Urinary bladder (tissue), 4 donors: Measurements from ENCODE around the gene FAM184B. TPM values are rescaled to one million over a fixed set of nuclear protein-coding genes. Genes with fewer than 3 reads are reported as not detected.

Source experiments
- DNase-seq: peaks from one replicate; pipeline ENCODE4 v3.0.0-alpha.2; 2015; ENCODE audit errors: extremely low spot score
- H3K27ac ChIP-seq: one replicate; pipeline ENCODE4 v1.5.1; 2013; ENCODE audit warnings: low read depth, mild to moderate bottlenecking, moderate library complexity
- H3K36me3 ChIP-seq: one replicate; pipeline ENCODE4 v1.6.1; 2013; ENCODE audit warnings: mild to moderate bottlenecking, moderate library complexity; ENCODE audit not compliant: insufficient read depth
- H3K4me1 ChIP-seq: one replicate; pipeline ENCODE4 v1.6.1; 2013; ENCODE audit warnings: mild to moderate bottlenecking, moderate library complexity; ENCODE audit not compliant: insufficient read depth
- H3K4me3 ChIP-seq: one replicate; pipeline ENCODE4 v1.5.1; 2013; ENCODE audit warnings: low read depth, low read length
- WGBS: extraction: QIAGEN DNeasy Blood & Tissue Kit; methylation state at CpG from one replicate; pipeline ENCODE4 v1.1.7; 2013; 5-methylcytosine and 5-hydroxymethylcytosine counted together
- polyA plus RNA-seq: library from polyadenylated mRNA; stranded (reverse); fragments of 200-250 nt; gene quantifications from one replicate; pipeline ENCODE4 v1.2.3, GENCODE V29; 2013
- total RNA-seq: library from RNA; depleted of rRNA; stranded (reverse); fragments of >200 nt; gene quantifications from one replicate; pipeline ENCODE4 v1.2.3, GENCODE V29; 2014
- donor health status: healthy with polysubstance abuse.
- donor health status: healthy.

Gene FAM184B
- total and polyA plus RNA-seq, 2 donors = 0.04 to 0.11 TPM

DNA sequence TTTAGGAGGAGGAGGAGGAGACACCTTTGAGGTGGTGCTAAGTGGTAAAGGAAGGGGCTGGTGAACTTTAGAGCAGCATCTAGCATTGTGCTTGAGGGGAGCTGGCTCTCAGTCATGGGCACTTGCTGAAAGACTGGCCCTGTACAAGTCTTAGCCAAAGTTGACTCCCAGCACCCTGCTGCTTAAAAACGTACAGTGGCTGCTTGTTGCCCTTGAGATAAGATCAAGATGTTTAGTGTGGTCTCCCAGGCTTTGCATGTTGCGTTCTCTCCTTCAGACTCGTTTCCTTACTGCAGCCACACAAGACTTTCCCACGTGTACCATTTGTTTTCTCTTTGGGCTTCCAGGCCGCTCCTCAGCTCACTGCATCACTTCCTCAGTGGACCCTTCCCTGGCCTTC is 165.1 kb downstream of the FAM184B start:
- DNase-seq = no peak
- H3K27ac ChIP-seq = no peak overlapping the region
- 71% methylated on average over 5 of the region's 5 CpGs for WGBS
- no peaks in the 10 kb centered on the region for H3K4me1 ChIP-seq
- H3K4me3 ChIP-seq = no peak overlapping the region
- no peaks in the 10 kb centered on the region for H3K36me3 ChIP-seq

DNA sequence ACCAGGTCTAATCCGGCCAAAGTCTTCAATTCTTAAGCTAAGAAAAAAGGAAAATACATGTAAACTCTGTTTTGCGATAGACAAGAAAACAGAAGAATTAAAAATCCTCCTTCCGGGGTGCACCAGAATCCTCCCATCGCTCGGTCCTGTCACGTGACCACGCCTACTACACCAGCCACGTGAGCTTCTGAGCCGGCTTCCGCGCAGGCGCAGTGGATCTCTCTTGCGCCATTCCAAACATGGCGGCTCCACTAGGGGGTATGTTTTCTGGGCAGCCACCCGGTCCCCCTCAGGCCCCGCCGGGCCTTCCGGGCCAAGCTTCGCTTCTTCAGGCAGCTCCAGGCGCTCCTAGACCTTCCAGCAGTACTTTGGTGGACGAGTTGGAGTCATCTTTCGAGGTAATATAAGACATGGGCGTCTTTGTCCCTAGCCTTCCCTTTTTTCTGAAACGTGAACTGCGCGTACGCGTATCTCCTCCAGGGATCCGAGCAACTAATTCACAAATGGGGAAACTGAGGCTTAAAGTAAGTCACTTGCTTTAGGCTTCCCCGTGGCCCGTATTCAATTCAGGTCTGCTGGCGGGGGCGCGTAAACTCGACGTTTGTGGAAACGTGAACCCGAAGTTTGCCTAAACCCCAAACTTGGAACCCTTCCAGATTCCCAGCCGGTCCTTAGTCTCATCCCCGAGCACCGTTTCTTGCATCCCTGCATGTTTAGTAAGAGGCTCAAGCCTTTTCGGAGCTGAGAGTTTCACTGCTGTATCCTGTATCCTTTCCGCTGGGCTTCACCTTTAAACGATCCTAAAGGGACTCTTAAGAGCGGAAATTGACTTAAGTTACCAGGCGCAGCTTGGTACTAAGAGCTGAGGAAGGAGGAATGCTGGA is 166.8 kb downstream of the FAM184B start, which contains the start of gene MED28:
TSS of gene MED28 (plus strand) at position 226 of the 884 bp plus-strand sequence. CDS start at position 240, 14 bp downstream.
- no peaks in the 10 kb centered on the region for H3K4me1 ChIP-seq
- DNase-seq = peak; percentile 90
- WGBS = under 1% methylated on average over 46 of the region's 46 CpGs
- peak within 1 kb of the TSS; percentile 43 for H3K27ac ChIP-seq
- H3K4me3 ChIP-seq = peak within 1 kb of the TSS; percentile 81
- no peaks in the 10 kb centered on the region for H3K36me3 ChIP-seq

DNA sequence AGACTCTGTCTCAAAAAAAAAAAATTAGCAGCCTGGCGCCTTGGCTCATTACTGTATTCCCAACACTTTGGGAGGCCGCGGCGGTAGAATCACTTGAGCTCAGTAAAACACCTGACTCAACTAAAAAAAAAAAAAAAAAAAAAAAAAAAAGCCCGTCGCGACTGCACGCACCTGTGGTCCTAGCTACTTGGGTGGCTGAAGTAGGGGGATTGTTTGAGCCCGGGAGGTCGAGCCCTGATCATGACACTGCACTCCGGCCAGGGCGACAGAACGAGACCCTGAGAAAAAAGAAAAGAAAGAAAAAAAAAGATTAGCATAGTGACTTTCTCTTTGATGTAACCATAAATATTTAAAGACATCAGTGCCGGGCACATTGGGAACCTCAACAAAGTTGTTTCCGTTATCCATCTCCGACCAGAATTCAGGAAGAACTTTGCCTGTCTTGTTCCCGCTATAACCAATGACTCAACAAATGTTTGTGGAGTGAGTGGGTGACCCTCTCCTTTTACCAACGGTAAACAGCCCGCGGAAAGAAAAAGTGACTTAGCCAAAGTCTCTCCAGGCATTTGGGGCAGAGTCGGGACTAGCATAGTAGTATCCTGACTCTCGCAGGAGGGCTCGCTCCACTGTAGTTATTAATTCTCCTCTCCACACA is 167.5 kb downstream of the FAM184B start:
- WGBS = 2% methylated on average over 23 of the region's 23 CpGs
- Histone ChIP-seq H3K36me3 (no peaks in the 10 kb centered on the region), H3K4me3 (peak overlapping the region; percentile 81), H3K4me1 (no peaks in the 10 kb centered on the region), H3K27ac (peak overlapping the region; percentile 43)
- DNase-seq = no peak

DNA sequence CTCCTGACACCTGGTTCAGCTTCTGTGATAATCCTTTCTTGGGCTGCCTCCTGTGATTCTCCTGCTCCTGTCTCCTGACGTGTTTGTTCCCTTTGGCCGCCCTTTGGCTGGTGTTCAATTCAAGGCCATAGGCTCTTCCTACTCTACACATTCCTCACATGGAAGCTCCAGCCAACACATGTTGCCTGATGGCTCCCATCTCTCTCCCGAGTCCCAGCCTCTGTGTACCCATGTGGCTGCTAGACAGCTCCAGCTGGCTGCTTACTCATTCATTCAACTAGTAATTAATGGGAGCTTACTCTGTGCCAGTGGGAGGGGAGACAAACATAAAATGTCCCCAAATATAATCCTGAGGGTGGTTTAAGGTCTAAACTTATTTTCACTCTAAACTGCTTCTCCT is 176.2 kb downstream of the FAM184B start:
- Histone ChIP-seq H3K4me3 (no peak overlapping the region), H3K27ac (no peak overlapping the region), H3K36me3 (peaks cover 3% of the 10 kb centered on the region), H3K4me1 (no peaks in the 10 kb centered on the region)
- no peak for DNase-seq
- 72% methylated on average over 3 of the region's 3 CpGs for WGBS

DNA sequence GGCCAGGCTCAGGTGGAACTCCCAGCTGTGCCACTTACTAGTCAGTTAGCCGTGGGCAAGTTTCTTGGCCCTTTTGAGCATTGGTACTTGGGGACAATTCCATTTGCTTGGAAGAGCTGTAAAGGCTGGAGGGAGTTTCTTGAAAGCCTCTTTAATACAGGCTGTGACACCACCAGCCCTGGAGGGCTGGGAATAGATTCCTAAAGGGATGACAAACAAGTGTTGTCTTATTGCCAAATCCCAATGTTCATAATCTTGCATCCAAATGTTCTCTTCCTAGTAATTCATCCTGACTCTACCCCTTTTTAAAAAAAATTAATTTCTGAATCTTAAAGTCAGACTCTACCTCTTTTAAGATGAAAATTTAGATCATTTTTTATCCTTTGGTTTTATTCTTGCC is 181.6 kb downstream of the FAM184B start:
- 95% methylated on average over 1 of the region's 1 CpG for WGBS
- H3K36me3 ChIP-seq = peaks cover 4% of the 10 kb centered on the region
- no peak overlapping the region for H3K27ac ChIP-seq

DNA sequence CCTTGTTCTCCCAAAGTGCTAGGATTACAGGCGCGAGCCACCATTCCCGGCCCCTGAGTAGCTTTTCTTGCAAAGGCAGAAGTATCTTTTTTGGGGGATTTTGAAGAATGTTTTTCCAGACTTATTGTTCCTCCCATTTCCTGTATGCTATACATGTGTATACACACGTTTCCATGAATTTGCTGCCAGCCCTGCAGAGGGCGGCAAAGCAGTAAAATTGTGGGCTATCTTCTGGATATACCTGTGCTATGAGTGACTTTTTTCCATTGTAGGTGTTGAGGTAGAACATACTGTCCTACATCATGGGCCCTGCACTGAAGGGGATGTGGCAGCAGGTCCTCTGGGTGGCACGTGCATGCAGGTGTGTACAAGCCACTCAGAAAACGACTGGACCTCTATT is 183.9 kb downstream of the FAM184B start:
- 73% methylated on average over 7 of the region's 7 CpGs for WGBS
- H3K4me1 ChIP-seq = no peaks in the 10 kb centered on the region
- no peak for DNase-seq
- peaks cover 4% of the 10 kb centered on the region for H3K36me3 ChIP-seq
- H3K4me3 ChIP-seq = no peak overlapping the region
- H3K27ac ChIP-seq = no peak overlapping the region

More for the DNA sequence above, 181.6 kb downstream of the FAM184B start:
- Histone ChIP-seq H3K4me3 (no peak overlapping the region), H3K4me1 (no peaks in the 10 kb centered on the region)
- DNase-seq = no peak

DNA sequence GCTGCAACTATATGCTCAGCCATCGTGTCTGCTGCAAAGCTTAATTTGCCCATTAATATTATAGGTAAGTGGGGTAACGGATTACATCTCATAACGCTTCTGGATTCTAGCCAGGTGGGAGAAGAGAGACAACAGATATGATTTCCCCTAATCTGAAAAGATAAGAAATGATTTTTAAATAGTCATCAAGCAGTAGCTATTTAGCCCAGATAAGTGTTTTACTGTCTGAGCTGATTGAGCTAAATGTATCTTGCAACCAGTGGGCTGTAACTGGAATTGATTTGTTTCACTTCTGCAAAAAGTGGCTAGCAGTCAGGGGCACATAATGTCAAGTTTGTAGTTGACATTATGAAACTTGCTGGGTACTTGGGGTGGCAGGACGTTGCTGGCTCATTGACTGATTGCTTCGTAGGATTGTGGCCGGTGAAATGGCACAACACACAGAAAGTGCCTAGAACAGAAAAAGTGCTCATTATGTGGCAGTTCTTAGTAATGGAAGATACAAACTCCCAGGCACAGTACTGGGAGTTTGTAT is 185.9 kb downstream of the FAM184B start:
- peaks cover 4% of the 10 kb centered on the region for H3K36me3 ChIP-seq
- WGBS = 84% methylated on average over 6 of the region's 6 CpGs
- H3K4me1 ChIP-seq = no peaks in the 10 kb centered on the region
- no peak overlapping the region for H3K4me3 ChIP-seq
- no peak for DNase-seq
- no peak overlapping the region for H3K27ac ChIP-seq

DNA sequence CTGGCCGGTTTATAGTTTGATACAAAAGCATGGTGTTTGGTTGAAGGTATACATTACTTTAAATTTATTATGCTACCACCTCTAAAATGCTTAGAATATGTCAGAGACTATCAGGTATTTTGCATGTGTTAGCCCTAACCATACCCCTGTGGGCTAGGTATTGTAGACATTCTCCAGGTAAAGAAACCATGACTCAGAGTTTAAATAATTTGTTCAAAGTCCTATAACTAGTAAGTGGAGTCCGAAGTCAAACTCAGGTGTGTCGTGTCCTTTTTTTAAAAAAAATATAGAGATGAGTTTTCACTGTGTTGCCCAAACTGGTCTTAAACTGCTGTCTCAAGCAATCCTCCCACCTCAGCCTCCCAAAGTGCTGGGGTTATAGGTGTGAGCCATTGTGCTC is 192.1 kb downstream of the FAM184B start:
- H3K36me3 ChIP-seq = peaks cover 4% of the 10 kb centered on the region
- no peak overlapping the region for H3K27ac ChIP-seq
- no peak for DNase-seq
- no peak overlapping the region for H3K4me3 ChIP-seq
- H3K4me1 ChIP-seq = no peaks in the 10 kb centered on the region
- WGBS = 98% methylated on average over 3 of the region's 3 CpGs

DNA sequence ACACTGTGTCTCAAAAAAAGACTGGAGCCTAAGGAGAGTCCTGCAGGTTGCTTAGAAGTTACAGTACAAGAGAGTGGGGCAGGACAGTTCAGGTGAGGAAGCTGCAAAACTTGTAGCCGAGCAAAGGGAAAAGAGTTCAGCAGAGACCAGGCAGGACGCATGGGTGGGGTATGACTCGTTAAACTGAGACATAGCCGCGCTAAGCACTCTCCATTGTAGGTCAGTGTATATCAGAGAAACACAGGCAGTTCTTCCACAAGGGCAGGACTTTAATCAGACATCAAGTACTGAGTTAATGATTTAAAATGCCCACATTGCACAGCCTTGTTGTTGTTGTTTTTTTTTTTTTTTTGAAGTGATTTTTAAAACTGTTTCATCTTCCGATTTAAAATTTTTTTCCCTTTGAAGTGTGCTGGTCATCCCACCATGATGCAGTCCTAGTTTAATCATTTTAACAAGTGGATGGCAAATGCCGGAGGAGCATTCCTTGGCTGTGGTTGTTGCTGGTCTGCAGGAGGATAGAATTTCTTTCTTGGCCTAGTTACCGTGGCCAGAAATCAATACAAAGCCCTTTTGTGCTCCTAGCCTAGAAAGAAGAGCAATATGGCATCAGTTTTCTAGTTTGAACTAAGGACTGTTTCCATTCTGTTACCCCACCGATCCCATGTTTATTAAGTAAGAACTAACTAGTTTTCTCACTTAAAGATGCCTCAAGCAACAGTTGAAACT is 194.2 kb downstream of the FAM184B start:
- Histone ChIP-seq H3K4me3 (no peak overlapping the region), H3K36me3 (peaks cover 8% of the 10 kb centered on the region), H3K4me1 (no peaks in the 10 kb centered on the region), H3K27ac (no peak overlapping the region)
- 93% methylated on average over 9 of the region's 9 CpGs for WGBS
- no peak for DNase-seq

DNA sequence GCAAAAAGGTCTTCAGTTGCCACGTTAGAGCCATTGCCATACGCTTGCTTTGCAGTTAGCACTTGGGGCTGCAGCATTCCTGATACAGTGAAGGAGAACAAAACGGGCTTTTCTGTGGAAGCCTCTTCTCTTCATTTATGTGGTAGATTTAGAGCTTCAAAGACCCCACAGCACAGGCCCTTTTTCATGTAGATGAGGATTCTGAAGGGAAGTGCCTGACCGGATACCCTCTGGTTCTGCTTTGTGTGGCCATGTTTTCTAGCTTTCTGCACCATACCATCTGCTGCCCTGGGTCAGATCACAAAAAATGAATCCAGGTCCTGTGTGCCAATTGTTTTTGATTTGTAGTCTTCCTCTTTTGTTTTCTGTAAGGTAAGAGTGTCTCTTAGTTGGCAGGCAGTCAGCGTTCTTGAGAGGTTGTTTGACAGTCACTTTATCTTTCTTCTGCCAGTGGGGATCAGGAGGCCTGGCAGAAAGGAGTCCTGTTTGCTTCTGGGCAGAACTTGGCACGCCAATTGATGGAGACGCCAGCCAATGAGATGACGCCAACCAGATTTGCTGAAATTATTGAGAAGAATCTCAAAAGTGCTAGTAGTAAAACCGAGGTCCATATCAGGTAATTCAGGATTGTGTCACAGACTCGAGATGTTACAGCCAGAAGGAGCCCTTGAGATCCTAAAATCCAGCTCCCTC is 196.8 kb downstream of the FAM184B start:
- H3K4me3 ChIP-seq = no peak overlapping the region
- 86% methylated on average over 10 of the region's 10 CpGs for WGBS
- peaks cover 8% of the 10 kb centered on the region for H3K36me3 ChIP-seq
- H3K27ac ChIP-seq = no peak overlapping the region
- no peak for DNase-seq
- H3K4me1 ChIP-seq = no peaks in the 10 kb centered on the region

DNA sequence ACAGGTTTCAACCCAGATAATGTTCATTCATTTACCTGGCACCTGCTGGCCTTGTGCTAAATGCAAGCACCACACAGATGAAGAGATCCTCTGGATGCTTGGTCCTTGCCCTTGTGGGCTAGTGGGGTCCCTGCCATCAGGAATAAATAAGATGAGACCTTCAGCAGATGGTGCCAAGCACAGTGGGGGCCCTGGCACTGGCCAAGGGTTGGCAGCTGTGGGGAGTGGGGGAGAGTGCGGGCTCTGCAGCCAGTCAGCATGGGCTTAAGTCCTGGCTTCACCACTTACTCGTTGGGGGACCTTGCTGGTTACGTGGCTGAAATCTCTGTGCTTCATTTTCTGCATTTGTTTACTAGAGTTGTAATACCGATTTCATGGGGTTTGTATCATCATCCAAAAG is 197.5 kb downstream of the FAM184B start:
- no peak for DNase-seq
- H3K4me1 ChIP-seq = no peaks in the 10 kb centered on the region
- H3K27ac ChIP-seq = no peak overlapping the region
- H3K36me3 ChIP-seq = peaks cover 7% of the 10 kb centered on the region
- WGBS = 93% methylated on average over 4 of the region's 4 CpGs
- H3K4me3 ChIP-seq = no peak overlapping the region

DNA sequence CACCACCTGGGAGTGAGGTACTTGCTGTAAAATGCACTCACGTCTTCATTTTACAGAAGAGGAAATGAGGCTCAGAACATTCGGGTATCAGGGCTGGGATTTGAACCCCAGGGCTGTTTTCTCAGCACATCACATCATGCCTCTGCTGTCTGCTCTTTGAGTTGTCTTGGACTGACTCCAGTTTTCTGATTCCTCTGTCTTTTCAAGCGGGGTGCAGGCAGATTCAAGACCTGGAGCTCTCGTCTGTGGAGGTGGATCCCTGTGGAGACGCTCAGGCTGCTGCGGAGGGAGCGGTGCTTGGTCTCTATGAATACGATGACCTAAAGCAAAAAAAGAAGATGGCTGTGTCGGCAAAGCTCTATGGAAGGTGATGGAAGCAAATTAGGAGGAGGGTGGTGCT is 198.1 kb downstream of the FAM184B start:
- peaks cover 7% of the 10 kb centered on the region for H3K36me3 ChIP-seq
- no peak for DNase-seq

DNA sequence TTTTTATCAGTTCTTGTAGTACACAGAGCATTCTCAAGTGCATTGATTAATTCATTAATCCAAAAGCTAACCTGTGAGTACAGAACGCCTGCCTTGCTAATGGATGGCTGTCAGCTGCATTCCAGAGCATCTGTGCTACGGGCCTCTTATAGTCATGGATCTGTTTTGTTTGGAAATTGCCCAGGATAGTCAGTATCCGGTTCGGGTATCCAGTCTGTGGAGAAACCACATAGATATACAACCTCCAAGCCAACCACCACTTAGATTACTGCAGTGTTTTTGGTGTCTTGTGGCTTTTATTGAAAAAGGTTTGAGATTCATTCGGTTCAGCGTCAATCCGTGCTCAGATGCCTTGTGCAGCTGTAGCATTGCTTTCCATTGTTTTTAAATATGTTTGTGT is 200.5 kb downstream of the FAM184B start:
- Histone ChIP-seq H3K36me3 (peaks cover 7% of the 10 kb centered on the region), H3K27ac (no peak overlapping the region), H3K4me1 (no peaks in the 10 kb centered on the region), H3K4me3 (no peak overlapping the region)
- 76% methylated on average over 7 of the region's 7 CpGs for WGBS
- no peak for DNase-seq

More for the DNA sequence above, 198.1 kb downstream of the FAM184B start:
- Histone ChIP-seq H3K27ac (no peak overlapping the region), H3K4me1 (no peaks in the 10 kb centered on the region), H3K4me3 (no peak overlapping the region)
- WGBS = 90% methylated on average over 9 of the region's 9 CpGs
